ENCODE results near the gene INSM2.

Gene INSM2, protein sequence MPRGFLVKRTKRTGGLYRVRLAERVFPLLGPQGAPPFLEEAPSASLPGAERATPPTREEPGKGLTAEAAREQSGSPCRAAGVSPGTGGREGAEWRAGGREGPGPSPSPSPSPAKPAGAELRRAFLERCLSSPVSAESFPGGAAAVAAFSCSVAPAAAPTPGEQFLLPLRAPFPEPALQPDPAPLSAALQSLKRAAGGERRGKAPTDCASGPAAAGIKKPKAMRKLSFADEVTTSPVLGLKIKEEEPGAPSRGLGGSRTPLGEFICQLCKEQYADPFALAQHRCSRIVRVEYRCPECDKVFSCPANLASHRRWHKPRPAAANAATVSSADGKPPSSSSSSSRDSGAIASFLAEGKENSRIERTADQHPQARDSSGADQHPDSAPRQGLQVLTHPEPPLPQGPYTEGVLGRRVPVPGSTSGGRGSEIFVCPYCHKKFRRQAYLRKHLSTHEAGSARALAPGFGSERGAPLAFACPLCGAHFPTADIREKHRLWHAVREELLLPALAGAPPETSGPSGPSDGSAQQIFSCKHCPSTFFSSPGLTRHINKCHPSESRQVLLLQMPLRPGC

DNA sequence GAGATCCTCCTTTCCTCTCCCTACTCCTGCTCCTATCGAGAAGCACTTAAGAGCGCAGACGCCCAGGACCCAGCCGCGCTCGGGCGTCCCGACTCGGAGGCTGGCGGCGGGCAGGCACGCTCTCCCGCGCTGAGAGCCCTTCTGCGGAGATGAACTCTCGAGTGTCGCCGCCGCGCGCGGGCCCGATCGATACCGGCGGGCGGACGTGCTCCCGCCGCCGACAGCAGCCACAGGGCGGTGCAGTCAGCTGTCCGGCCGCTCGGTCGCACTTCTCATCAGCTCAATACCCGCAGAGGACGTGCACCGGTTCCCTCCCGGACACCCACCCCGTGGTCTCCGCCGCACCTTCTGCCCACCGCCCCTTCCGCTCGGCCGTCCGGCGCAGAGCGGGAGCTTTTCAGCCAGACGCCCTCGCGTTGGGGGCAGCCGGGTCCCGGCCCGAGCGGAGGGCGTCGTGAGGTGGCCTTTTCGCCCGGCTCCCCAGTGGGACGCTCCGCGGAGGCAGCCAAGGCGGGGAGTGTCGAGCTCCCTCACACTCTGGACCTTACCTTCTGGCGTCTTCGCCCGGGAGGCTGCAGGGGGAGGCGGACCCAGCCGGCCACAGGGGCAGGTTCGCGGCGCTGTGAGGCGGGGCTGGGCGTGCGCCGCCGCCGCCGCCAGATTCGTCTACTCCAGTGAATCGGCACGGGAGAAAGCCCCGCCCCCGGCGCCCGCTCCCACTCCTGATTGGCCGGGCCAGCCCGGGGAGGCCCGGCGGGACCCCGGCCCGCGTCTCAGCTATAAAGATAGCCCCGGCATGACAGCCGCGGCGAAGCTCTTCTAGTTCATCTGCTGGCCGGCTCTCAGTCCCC is at the start of gene INSM2:
TSS of gene INSM2 (plus strand) at position 808 of the 851 bp plus-strand sequence. CDS start 89 bp downstream, outside the sequence.
- DNase-seq, result peak; percentile 57 to 74

- DNase-seq, result no peak
These were observed 41.4 kb upstream of the INSM2 start for GRCh38 chr14:35492569-35493014.

- no peak for DNase-seq
These were observed 38.7 kb upstream of the INSM2 start for GRCh38 chr14:35495278-35495677.

DNA sequence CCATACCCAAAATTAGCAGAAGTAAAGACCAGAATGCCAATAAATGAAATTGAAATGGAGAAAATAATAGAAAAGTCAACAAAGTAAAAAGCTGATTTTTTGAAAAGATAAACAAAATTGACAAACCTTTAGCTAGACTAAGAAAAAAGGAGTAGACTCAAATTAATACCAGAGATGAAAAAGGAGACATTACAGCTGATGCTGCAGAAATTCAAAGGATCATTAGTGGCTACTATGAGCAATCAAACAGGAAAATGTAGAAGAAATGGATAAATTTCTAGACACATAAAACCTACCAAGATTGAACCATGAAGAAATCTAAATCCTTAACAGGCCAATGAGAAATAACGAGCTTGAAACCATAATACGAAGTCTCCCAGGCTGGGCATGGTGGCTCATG is 34.8 kb upstream of the INSM2 start:
- DNase-seq, result no peak

GRCh38 chr14:35503646-35504045 is 30.3 kb upstream of the INSM2 start:
- no peak for DNase-seq

DNA sequence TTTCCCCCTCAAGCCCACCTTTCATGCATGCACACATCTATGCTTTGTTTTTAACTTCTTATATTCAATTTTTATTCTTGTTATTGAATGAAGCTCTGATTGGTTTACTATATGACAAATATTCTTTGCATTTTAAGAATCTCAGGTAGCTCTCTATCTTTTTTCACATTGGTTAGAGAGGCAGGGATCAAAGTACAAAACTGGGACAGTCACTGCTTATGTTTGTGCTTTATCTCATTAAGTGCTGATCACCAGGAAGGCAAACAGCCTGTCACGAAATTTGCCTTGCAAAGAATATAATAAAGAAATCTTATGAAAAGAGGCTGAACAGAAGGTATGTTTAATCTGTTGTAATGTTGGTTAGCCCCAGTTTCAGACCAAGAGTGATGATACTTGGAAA is 29.7 kb upstream of the INSM2 start:
- DNase-seq, result no peak

GRCh38 chr14:35506461-35506860 is 27.5 kb upstream of the INSM2 start:
- DNase-seq, result no peak

DNA sequence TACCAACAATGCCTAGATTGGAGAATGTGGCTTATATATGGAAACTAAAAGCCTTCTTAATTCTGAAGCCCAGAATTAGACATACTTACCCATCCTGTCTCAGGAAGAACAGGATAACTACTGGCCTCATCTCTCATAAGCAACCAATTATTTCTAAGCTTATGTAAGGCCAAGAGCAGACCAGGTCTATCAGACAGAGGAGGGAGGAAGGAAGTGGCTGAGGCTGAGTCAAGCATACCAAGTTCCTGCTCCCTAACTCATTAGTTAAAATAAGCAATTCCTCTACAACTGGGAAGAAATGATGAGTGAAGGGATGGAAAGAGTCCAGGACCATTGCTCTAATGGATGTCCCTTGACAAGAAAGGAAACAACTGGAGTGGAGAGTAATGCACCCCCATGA is 27.0 kb upstream of the INSM2 start:
- DNase-seq, result no peak

DNA sequence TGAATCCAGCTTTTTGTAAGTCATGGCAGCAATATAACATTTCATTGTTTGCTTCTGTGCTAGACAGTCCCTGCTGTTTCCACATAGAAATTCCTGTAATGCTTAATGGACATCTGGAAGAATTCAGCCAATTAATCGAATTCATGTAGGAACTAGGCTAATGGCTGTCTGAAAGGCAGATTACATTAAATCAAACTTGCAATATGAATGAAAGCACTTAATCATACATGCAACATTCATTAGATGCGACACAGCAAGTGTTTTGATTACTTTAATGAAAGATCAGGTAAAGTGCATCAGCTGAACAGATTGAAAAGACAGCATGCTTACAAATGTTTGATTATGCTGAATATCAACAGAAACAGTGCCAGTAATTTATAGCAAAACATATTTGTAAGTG is 24.1 kb upstream of the INSM2 start:
- no peak for DNase-seq

GRCh38 chr14:35512765-35513164 is 21.2 kb upstream of the INSM2 start:
- DNase-seq, result no peak

- DNase-seq, result no peak
These were observed 18.0 kb upstream of the INSM2 start for GRCh38 chr14:35515916-35516315.

- no peak for DNase-seq
These were observed 14.0 kb upstream of the INSM2 start for GRCh38 chr14:35519986-35520385.

DNA sequence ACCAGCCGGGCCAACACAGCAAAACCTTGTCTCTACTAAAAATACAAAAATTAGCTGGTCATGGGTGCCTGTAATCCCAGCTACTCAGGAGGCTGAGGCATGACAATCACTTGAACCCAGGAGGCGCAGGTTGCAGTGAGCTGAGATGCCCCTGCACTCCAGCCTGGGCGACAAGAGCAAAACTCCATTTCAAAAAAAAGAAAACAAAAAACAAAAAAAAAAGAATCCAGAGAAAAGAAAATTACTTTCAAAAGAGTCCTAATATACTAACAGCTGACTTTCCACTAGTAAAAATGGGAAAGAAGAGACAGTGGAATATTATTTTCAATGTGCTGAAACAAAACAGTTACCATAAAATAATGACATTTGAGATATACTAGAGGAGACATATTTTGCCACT is 8.3 kb upstream of the INSM2 start:
- no peak for DNase-seq

DNA sequence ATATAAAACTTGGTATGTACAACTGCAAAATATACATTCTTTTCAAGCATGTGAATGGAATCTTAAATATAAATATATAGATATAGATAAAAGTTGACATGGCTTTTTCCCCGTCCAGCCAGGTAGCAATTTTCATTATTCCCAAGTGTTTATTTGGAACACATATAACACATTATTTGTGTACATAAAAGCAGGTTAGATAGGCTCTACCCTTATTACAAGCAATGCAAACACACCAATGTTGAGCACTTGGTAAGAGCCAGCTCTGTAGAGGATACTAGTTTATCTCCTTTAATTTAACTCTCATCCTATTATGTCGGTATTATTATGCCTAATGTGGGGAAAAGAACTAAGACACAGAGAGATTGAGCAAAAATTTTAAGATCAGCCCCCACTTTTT is 7.0 kb upstream of the INSM2 start:
- DNase-seq, result no peak

DNA sequence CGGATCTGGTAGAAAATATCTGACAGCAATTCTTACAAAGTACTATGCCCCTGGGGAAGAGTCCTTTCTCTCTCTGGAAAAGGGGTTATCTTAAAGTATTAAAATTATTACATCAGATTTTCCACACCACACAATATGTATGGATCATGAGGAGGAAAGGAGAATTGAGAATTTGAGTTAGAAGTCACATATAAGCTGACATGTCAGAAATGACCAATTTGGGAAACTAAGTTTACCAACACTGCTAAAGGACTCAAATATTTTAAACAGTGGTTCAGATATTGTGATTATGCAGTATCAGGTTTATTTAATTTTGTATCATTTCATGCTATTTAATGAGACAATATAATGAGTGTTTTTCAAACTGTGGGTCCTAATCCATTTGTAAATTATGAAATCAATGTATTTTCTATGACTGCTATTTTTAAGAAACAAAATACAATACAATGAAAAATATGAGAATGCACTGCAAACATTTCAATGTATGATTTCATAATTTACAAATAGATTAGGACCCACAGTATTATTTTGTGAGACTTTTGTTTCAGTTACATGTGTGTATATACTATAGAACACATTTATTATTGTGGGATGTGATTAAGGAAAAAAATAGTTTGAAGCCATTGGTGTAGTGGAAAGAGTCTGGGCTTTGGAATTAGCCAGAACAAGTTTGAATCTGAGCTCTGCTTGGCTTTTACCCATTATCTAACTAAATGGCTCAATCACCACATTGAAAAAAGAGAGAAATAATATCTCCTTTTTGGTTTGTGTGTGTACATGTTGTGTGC is 1.8 kb upstream of the INSM2 start:
- no peak for DNase-seq

GRCh38 chr14:35532783-35533356 is 1.1 kb upstream of the INSM2 start:
- no peak for DNase-seq

GRCh38 chr14:35534208-35534872 is 376 bp downstream of the INSM2 start:
- peak in 1 of 2 experiments; percentile 10 for DNase-seq

GRCh38 chr14:35534873-35535482 is 1.0 kb downstream of the INSM2 start:
- peak in 1 of 2 experiments; percentile 59 for DNase-seq

DNA sequence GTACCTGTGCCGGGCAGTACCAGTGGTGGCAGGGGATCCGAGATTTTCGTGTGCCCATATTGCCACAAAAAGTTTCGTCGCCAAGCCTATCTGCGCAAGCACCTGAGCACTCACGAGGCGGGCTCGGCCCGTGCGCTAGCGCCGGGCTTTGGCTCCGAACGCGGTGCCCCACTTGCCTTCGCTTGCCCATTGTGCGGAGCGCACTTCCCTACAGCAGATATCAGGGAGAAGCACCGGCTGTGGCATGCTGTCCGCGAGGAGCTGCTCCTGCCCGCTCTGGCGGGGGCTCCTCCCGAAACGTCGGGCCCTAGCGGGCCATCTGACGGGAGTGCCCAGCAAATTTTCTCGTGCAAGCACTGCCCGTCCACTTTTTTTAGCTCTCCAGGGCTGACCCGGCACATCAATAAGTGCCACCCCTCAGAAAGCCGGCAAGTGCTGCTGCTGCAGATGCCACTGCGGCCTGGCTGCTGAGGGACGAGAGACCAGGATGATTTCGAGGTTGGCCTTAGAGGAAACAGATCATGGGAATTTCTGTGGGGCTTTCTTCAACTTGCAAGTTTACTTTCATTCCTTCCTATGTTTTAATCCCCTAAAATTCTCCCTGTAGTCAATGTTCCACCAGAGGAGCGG is 1.6 kb downstream of the INSM2 start:
- no peak for DNase-seq

DNA sequence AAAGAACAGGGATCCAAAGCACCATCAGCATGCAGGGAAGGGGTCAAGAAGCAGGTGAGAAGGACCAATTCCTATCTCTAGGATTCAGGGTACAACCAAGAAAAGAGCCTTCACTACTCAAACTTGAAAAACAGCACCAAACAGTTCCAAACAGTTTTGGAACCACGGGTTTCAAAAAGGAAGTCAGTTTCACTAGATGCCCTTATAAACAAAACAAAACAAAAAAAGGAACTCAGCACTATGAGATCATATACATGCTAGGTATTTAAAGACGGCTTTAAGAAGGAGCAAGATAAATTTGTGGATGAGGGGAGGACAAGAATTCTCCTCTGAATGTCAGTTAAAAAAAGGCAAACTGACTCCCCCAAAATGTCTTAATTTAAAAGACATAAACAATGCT is 6.0 kb downstream of the INSM2 start:
- DNase-seq, result no peak

- DNase-seq, result no peak
These were observed 9.0 kb downstream of the INSM2 start for GRCh38 chr14:35543006-35543405.
